Measurements from ENCODE around the gene ADCY5.
A peak's percentile ranks its signal among the peaks of the same experiment; 100 is the strongest.

GRCh38 chr3:123328851-123329635, 119.8 kb downstream of the ADCY5 start:
- TF ChIP-seq CTCF (IDR thresholded peaks at IDR 0.05) (peak; percentile 93 to 99 (median 95)), POLR2AphosphoS5 (IDR thresholded peaks at IDR 0.05) (no peak), POLR2A (IDR thresholded peaks at IDR 0.05) (no peak)

Measured in prostate gland (tissue), 2 donors.